GM03348 (cell line): ENCODE results near the gene MTMR8.
A peak's percentile ranks its signal among the peaks of the same experiment; 100 is the strongest.
"Not testable (repeated sequence)": the region's sequence is repeated elsewhere in the genome, so short reads cannot be mapped to it uniquely, and the experiment has no call there.

Experiments
- DNase-seq: peaks from one replicate; pipeline ENCODE4 v3.0.0; 2012; ENCODE audit warnings: low spot score

Gene MTMR8

DNA sequence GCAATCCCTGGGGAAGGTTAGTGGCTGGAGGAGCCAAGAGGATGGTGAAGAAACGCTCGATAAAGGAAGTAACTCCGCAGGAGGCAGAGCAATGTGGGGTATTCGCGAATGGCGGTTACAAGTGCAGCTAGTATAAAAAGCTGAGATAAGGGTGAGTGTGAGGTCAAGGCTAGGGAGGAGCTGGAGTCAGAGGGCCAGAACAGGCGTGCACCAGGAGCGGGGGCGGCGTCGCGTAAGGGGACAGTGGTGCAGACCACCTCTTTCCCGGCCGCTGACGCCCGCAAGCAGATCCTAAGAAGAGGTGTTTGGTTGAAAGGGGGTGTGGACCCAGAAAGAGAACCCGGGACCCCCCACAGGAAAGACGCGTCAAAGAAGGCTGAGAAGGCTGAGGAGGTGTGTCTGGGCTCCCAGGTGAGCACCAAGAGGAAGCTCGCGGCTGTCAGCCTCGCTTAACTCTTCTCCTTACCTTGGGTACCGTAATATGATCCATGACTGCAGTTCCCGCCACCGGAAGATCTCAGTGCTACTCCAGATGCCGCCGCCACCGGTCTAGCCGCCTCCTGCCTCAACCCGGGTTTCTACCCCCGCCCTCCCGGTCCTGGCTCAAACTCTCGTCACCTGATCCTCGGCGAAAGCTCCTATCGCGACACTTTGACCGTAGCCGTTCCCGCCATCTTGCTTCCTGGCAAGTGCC, at the start of gene MTMR8:
Gene MTMR8 (minus strand): TSS at position 579 of the 694 bp plus-strand sequence. CDS start 89 bp downstream, at position 490.
- DNase-seq: peak; percentile 2

- DNase-seq: no peak
Measured at GRCh38 chrX:64439551-64439950, 44.3 kb upstream of the MTMR8 start.

- no peak for DNase-seq
Measured at GRCh38 chrX:64437665-64438064, 42.4 kb upstream of the MTMR8 start.

GRCh38 chrX:64437218-64437617, 42.0 kb upstream of the MTMR8 start:
- DNase-seq: no peak

DNA sequence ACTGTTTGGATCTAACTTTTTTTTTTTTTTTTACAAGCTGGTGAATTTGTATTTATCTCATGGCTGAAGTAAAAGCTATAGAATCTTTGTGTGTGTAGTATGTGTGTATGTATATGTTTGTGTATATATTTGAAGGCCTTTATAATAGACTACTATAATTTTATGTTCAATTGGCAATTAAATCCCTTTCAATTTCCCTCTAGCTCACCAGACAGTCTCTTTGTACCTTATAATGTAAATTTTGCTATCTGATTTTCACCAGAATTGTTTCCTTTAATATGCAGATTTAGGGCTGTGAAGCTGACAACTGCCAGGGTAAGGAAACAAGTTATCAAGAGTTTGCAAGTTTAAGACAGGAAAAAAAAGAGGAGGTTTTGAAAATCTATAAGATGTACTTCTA, 33.1 kb upstream of the MTMR8 start:
- DNase-seq: no peak

- DNase-seq: no peak
Measured at GRCh38 chrX:64427787-64428186, 32.5 kb upstream of the MTMR8 start.

GRCh38 chrX:64427281-64427680, 32.0 kb upstream of the MTMR8 start:
- no peak for DNase-seq

DNA sequence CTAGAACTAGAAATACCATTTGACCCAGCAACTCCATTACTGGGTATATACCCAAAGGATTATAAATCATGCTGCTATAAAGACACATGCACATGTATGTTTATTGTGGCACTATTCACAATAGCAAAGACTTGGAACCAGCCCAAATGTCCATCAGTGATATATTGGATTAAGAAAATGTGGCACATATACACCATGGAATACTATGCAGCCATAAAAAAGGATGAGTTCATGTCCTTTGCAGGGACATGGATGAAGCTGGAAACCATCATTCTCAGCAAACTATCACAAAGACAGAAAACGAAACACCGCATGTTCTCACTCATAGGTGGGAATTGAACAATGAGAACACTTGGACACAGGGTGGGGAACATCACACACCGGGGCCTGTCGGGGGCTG, 14.5 kb upstream of the MTMR8 start:
- not testable (repeated sequence) for DNase-seq

DNA sequence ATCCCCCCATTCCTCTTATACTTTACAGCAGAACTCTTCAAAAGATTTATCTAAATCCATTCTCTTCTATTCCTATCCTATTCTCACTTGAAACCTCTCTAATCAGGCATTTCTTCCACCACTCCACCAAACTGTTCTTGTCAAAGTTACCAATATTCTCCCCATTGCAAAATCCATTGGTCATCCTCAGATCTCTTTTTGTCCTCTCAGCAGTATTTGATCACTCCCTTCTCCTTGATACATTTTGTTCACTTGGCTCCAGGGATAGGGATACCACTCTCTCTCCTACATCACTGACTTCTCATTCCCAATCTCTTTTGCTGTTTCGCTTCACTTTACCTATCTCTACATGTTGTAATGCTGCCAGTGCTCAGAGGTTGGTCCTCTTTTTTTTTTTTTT, 2.8 kb upstream of the MTMR8 start:
- no peak for DNase-seq

- DNase-seq: no peak
Measured at GRCh38 chrX:64395568-64395929, 297 bp upstream of the MTMR8 start.

- DNase-seq: no peak
Measured at GRCh38 chrX:64394059-64394873, 986 bp downstream of the MTMR8 start.

DNA sequence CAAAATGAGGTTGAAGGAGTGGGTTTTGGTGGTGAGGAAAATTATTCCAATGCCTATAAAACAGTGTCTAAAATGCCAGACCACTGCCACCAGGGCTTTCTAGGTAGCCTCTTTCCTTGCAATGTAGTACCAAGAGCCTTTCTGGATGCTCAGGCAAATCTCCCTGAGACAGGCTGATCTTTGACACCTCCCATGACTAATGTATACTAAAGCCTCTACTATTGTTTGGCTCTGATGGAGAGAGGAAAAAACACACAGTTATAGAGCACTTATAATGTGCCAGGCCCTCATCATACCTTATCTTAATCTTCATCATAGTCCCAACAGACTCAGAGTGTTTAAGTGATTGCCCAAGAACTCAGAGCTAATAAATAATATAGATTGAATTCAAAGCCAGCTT, 5.8 kb downstream of the MTMR8 start:
- no peak for DNase-seq

GRCh38 chrX:64380789-64381188, 14.5 kb downstream of the MTMR8 start:
- DNase-seq: not testable (repeated sequence)

DNA sequence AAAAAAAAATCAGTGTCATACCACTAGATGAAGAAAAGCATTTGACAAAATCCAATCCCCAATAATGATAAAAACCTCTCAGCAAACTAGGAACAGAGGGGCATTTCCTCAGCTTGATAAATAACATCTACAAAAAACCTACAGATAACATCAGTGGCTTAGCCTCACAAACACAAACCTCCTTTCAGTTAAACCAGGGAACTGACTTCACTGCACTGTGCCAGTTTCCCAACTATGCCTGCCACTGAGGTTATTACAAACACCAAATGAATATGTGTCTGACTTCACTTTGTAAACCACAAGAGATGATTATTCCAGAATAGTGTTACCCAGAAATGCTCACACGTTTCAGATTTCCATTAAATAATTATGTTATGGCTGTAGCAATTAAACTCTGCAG, 15.3 kb downstream of the MTMR8 start:
- no peak for DNase-seq

- no peak for DNase-seq
Measured at GRCh38 chrX:64377753-64378152, 17.5 kb downstream of the MTMR8 start.

- no peak for DNase-seq
Measured at GRCh38 chrX:64352081-64352480, 43.2 kb downstream of the MTMR8 start.

DNA sequence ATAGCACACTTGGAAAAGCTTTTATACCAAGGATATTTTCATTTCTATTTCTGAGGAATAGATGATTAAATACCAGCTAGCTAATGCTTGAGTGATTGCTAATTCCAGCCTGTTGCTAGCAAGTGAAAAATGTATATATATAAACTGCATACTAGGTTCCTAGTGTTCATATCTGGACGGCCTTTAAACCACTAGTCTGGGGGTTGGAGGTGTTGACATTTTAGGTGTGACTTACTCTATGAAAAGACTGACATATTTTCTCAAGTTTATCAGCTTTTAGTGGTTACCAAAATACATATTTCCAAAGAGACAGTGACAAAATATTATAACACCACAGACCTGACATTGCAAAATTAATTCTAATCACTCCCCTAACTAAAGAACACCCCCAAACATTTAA, 44.7 kb downstream of the MTMR8 start:
- no peak for DNase-seq

DNA sequence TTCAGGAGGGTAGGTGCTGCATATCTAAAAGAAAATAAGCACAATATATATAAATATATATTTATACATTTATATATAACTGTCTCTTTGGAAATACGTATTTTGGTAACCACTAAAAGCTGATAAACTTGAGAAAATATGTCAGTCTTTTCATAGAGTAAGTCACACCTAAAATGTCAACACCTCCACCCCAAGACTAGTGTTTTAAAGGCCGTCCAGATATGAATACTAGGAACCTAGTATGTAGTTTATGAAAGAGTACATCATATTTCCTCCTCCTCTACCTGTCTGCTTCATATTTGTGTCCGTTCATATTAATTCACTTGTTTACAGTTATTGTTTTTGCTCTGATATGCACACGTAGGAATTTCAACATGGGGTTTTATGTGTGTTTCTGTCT, 45.2 kb downstream of the MTMR8 start:
- no peak for DNase-seq

GRCh38 chrX:64342811-64343210, 52.4 kb downstream of the MTMR8 start:
- DNase-seq: no peak

- no peak for DNase-seq
Measured at GRCh38 chrX:64338296-64338695, 57.0 kb downstream of the MTMR8 start.

GRCh38 chrX:64334467-64334866, 60.8 kb downstream of the MTMR8 start:
- DNase-seq: no peak

- no peak for DNase-seq
Measured at GRCh38 chrX:64330284-64330683, 65.0 kb downstream of the MTMR8 start.

GRCh38 chrX:64321507-64321906, 73.7 kb downstream of the MTMR8 start:
- no peak for DNase-seq

- DNase-seq: no peak
Measured at GRCh38 chrX:64313624-64314023, 81.6 kb downstream of the MTMR8 start.
